ENCODE results near the gene ABCC8. TPM values are rescaled to one million over a fixed set of nuclear protein-coding genes. Genes with fewer than 3 reads are reported as not detected.

Gene ABCC8
- total and polyA plus RNA-seq, 2 experiments from 2014 or later, result 2.0 to 3.4 TPM

DNA sequence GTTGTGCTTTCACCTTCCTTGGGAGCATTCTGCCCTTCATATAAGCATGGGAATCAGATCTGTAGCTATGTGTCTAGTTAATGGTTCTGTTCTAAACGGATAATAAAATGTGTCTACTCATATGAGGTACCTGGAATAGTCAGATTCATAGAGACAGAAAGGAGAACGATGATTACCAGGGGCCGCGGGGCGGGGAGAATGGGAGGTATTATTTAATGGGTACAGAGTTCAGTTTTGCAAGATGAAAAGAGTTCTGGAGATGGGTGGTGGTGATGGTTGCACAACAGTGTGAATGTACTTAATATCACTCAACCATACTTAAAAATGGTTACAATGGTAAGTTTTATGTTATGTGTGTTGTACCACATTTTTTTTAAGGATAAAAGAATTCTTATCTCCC, 10.0 kb upstream of the ABCC8 start:
- H3K4me1 Mint-ChIP-seq, result no peaks in the 10 kb centered on the region
- TF ChIP-seq ZNF114 (CRISPR knock-in tag; IDR thresholded peaks at IDR 0.05) (no peak), EZH2phosphoT487 (IDR thresholded peaks at IDR 0.05; ENCODE audit: unreplicated experiment) (no peak), EZH2 (IDR thresholded peaks at IDR 0.05; ENCODE audit: low read depth, unreplicated experiment) (no peak), JUNB (IDR thresholded peaks at IDR 0.05; ENCODE audit: unreplicated experiment) (no peak), ETS1 (IDR thresholded peaks at IDR 0.05) (no peak), STAT1 (IDR thresholded peaks at IDR 0.05; ENCODE audit: unreplicated experiment) (no peak), ZNF462 (CRISPR knock-in tag; IDR thresholded peaks at IDR 0.05) (no peak), ZNF331 (CRISPR knock-in tag; IDR thresholded peaks at IDR 0.05; ENCODE audit: low read depth) (no peak), CREB1 (CRISPR knock-in tag; IDR thresholded peaks at IDR 0.05; ENCODE audit: low read depth) (no peak), POLR2AphosphoS5 (IDR thresholded peaks at IDR 0.05; ENCODE audit: low read depth) (no peak), NANOG (IDR thresholded peaks at IDR 0.05; ENCODE audit: borderline replicate concordance) (no peak)
- TF ChIP-seq, protein P1, sequence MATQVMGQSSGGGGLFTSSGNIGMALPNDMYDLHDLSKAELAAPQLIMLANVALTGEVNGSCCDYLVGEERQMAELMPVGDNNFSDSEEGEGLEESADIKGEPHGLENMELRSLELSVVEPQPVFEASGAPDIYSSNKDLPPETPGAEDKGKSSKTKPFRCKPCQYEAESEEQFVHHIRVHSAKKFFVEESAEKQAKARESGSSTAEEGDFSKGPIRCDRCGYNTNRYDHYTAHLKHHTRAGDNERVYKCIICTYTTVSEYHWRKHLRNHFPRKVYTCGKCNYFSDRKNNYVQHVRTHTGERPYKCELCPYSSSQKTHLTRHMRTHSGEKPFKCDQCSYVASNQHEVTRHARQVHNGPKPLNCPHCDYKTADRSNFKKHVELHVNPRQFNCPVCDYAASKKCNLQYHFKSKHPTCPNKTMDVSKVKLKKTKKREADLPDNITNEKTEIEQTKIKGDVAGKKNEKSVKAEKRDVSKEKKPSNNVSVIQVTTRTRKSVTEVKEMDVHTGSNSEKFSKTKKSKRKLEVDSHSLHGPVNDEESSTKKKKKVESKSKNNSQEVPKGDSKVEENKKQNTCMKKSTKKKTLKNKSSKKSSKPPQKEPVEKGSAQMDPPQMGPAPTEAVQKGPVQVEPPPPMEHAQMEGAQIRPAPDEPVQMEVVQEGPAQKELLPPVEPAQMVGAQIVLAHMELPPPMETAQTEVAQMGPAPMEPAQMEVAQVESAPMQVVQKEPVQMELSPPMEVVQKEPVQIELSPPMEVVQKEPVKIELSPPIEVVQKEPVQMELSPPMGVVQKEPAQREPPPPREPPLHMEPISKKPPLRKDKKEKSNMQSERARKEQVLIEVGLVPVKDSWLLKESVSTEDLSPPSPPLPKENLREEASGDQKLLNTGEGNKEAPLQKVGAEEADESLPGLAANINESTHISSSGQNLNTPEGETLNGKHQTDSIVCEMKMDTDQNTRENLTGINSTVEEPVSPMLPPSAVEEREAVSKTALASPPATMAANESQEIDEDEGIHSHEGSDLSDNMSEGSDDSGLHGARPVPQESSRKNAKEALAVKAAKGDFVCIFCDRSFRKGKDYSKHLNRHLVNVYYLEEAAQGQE (IDR thresholded peaks at IDR 0.05; ENCODE audit: unreplicated experiment), result no peak
- TF ChIP-seq, protein P2, sequence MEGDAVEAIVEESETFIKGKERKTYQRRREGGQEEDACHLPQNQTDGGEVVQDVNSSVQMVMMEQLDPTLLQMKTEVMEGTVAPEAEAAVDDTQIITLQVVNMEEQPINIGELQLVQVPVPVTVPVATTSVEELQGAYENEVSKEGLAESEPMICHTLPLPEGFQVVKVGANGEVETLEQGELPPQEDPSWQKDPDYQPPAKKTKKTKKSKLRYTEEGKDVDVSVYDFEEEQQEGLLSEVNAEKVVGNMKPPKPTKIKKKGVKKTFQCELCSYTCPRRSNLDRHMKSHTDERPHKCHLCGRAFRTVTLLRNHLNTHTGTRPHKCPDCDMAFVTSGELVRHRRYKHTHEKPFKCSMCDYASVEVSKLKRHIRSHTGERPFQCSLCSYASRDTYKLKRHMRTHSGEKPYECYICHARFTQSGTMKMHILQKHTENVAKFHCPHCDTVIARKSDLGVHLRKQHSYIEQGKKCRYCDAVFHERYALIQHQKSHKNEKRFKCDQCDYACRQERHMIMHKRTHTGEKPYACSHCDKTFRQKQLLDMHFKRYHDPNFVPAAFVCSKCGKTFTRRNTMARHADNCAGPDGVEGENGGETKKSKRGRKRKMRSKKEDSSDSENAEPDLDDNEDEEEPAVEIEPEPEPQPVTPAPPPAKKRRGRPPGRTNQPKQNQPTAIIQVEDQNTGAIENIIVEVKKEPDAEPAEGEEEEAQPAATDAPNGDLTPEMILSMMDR (conservative IDR thresholded peaks at IDR 0.05; ENCODE audit: low read depth in 2 of 2), result no peak
- H3K27ac ChIP-seq (ENCODE audit: low read depth), result no peak overlapping the region
- no peak for DNase-seq (ENCODE audit: low spot score)
- H2AFZ ChIP-seq, result no peak overlapping the region
- H3K9me3 Mint-ChIP-seq, result no peaks in the 10 kb centered on the region; the same call in 2 of the 3 replicates
- no peak overlapping the region for H3K4me3 ChIP-seq
- ATAC-seq, result no peak
- no peaks in the 10 kb centered on the region for H3K36me3 Mint-ChIP-seq (ENCODE audit: low read depth)
- no peaks in the 10 kb centered on the region for H3K9me2 ChIP-seq (ENCODE audit: insufficient read depth)
- H3F3A ChIP-seq (replicated peaks; ENCODE audit: low read depth), result no peaks in the 10 kb centered on the region
- no peaks in the 10 kb centered on the region for H4K20me1 ChIP-seq (replicated peaks; ENCODE audit: insufficient read depth)
- H3K27ac Mint-ChIP-seq, result no peak overlapping the region
- no peaks in the 10 kb centered on the region for H3K27me3 ChIP-seq (ENCODE audit: insufficient read depth)
- no peaks in the 10 kb centered on the region for H3K79me2 ChIP-seq (replicated peaks; ENCODE audit: insufficient read depth)
- H3K36me3 ChIP-seq (ENCODE audit: insufficient read depth), result no peaks in the 10 kb centered on the region
- H3K4me1 ChIP-seq (ENCODE audit: insufficient read depth), result no peaks in the 10 kb centered on the region
- no peak overlapping the region for H3K4me3 Mint-ChIP-seq
- H3K27me3 Mint-ChIP-seq (ENCODE audit: insufficient read depth, low read depth, poor library complexity), result peaks cover 4% of the 10 kb centered on the region
- no peak overlapping the region for H3K4me2 ChIP-seq
